Liver (tissue), 10 donors: ENCODE measurements around the gene CNPY4. TPM values are rescaled to one million over a fixed set of nuclear protein-coding genes. Genes with fewer than 3 reads are reported as not detected.
A peak's percentile ranks its signal among the peaks of the same experiment; 100 is the strongest.

Experiments used
- DNase-seq: peaks from one replicate; pipeline ENCODE4 v3.0.0-alpha.2; 2017; ENCODE audit warnings: low spot score
- H3K27ac ChIP-seq, 2 donors: one replicate each; pipeline ENCODE4 v1.7.0; 2013; ENCODE audit warnings: inconsistent platforms in 2 of 2, low read length in 2 of 2, control low read depth in 1 of 2, low read depth in 1 of 2, mild to moderate bottlenecking in 1 of 2
- H3K27me3 ChIP-seq, 4 donors: one replicate each; pipeline versions ENCODE4 v1.6.1 to v1.7.0; 2013; ENCODE audit warnings: low read length in 3 of 4, inconsistent platforms in 1 of 4, mild to moderate bottlenecking in 1 of 4, moderate library complexity in 1 of 4; ENCODE audit not compliant: control insufficient read depth in 4 of 4, insufficient read depth in 4 of 4
- H3K36me3 ChIP-seq, 4 donors: one replicate each; pipeline versions ENCODE4 v1.6.1 to v1.7.0; 2013; ENCODE audit warnings: low read length in 3 of 4, mild to moderate bottlenecking in 3 of 4, low read depth in 1 of 4, moderate library complexity in 1 of 4; ENCODE audit not compliant: control insufficient read depth in 4 of 4, insufficient read depth in 3 of 4
- H3K4me1 ChIP-seq, 4 donors: one replicate each; pipeline versions ENCODE4 v1.6.1 to v1.7.0; 2013; ENCODE audit warnings: low read length in 3 of 4, mild to moderate bottlenecking in 3 of 4, moderate library complexity in 1 of 4; ENCODE audit not compliant: control insufficient read depth in 4 of 4, insufficient read depth in 4 of 4
- H3K4me3 ChIP-seq, 3 donors: one replicate each; pipeline versions ENCODE4 v1.6.1 to v1.7.0; 2013; ENCODE audit warnings: low read length in 3 of 3, control low read depth in 1 of 3, low read depth in 1 of 3, mild to moderate bottlenecking in 1 of 3
- H3K9ac ChIP-seq, 2 donors: one replicate each; pipeline ENCODE4 v1.7.0; 2013; ENCODE audit warnings: low read length in 2 of 2, mild to moderate bottlenecking in 2 of 2, moderate library complexity in 2 of 2, control low read depth in 1 of 2, low read depth in 1 of 2
- H3K9me3 ChIP-seq, 4 donors: one replicate each; pipeline versions ENCODE4 v1.6.1 to v1.7.0; 2013; ENCODE audit warnings: low read length in 3 of 4; ENCODE audit not compliant: control insufficient read depth in 4 of 4
- ATF3 ChIP-seq: IDR thresholded peaks from 2 replicates; pipeline ENCODE4 v1.6.1; 2016; ENCODE audit warnings: antibody characterized with exemption
- CTCF ChIP-seq: fragments of 150-350 bp; IDR thresholded peaks from 2 replicates; pipeline ENCODE4 v1.5.1; 2017; ENCODE audit warnings: improper control_type of control experiment, low read depth, low read length; ENCODE audit not compliant: missing input control
- EGR1 ChIP-seq, 2 donors: IDR thresholded peaks; 2 replicates each; pipeline ENCODE4 v1.6.1; 2016 to 2018; ENCODE audit warnings: antibody characterized with exemption in 2 of 2, low read depth in 2 of 2
- FOXA2 ChIP-seq: IDR thresholded peaks from 2 replicates; pipeline ENCODE4 v1.6.1; 2016; ENCODE audit warnings: antibody characterized with exemption
- HNF4A ChIP-seq, 2 donors: conservative IDR thresholded peaks; 2 replicates each; pipeline ENCODE4 v1.6.1; 2016; ENCODE audit warnings: antibody characterized with exemption in 2 of 2, mild to moderate bottlenecking in 2 of 2
- HNF4G ChIP-seq: IDR thresholded peaks from 2 replicates; pipeline ENCODE4 v1.6.1; 2016; ENCODE audit warnings: antibody characterized with exemption
- MAX ChIP-seq: IDR thresholded peaks from 2 replicates; pipeline ENCODE4 v1.6.1; 2016; ENCODE audit warnings: antibody characterized with exemption
- NR2F2 ChIP-seq: IDR thresholded peaks from 2 replicates; pipeline ENCODE4 v1.6.1; 2016; ENCODE audit warnings: antibody characterized with exemption
- RAD21 ChIP-seq, 2 donors: IDR thresholded peaks; 2 replicates each; pipeline ENCODE4 v1.6.1; 2016; ENCODE audit warnings: antibody characterized with exemption in 2 of 2, mild to moderate bottlenecking in 2 of 2
- ZBTB33 ChIP-seq: IDR thresholded peaks from 2 replicates; pipeline ENCODE4 v1.6.1; 2016; ENCODE audit warnings: antibody characterized with exemption
- WGBS: extraction: QIAGEN DNeasy Blood & Tissue Kit; methylation state at CpG from one replicate; pipeline ENCODE4 v1.1.7; 2013; 5-methylcytosine and 5-hydroxymethylcytosine counted together
- polyA plus RNA-seq, 2 donors: library from polyadenylated mRNA; stranded (reverse) in 1 of 2; unstranded in 1 of 2; fragments of 200-250 nt in 1 of 2; fragments of >200 nt in 1 of 2; fragmentation: Nextera tagmentation in 1 of 2; extraction: Ambion mirVana in 1 of 2; gene quantifications; one replicate each; pipeline versions ENCODE4 v1.2.1 to v1.2.3, GENCODE V29; 2013 to 2015
- small RNA-seq: library from RNA; depleted of rRNA; stranded (forward); fragments of <200 nt; gene quantifications from one replicate; pipeline ENCODE3, GENCODE V24; 2014
- total RNA-seq, 2 donors: library from RNA; depleted of rRNA; stranded (reverse); fragments of >200 nt; gene quantifications; one replicate each; pipeline ENCODE4 v1.2.3, GENCODE V29; 2014
- donor health status: healthy.
- donor health status: healthy.
- donor health status: healthy.
- donor health status: healthy.
- donor health status: healthy.

CNPY4 gene
- total and polyA plus RNA-seq, 4 donors, result 1.9 to 11.9 (median 3.8) TPM

DNA sequence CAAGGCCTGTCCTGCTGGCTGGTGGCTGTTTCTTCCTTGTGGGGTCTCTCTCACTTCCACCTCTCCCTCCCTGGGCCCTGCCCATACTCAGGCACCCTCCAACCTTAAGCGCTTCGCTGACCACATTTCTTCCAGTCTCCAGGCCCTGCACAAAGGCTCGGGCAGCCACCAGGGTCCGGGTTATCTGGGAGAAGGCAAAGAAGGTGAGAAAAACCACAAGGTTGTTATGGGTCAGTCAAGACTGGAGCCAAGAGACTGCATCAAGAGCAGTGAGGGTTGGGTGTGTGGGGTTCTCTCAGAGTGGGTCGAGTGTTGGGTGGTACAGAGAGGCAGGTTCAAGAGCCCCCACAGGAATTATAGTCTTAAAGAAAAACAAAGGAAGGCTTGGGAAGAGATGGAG is 55.1 kb downstream of the CNPY4 start:
- Histone ChIP-seq H3K9me3 (no peaks in the 10 kb centered on the region), H3K4me3 (no peak overlapping the region), H3K4me1 (peaks cover 0 to 12% (median 7%) of the 10 kb centered on the region in 4 donors), H3K27ac (no peak overlapping the region), H3K36me3 (no peaks in the 10 kb centered on the region), H3K27me3 (peaks cover 0 to 3% (median 2%) of the 10 kb centered on the region in 4 donors), H3K9ac (no peak overlapping the region)
- TF ChIP-seq MAX (no peak), HNF4G (no peak), HNF4A (conservative IDR thresholded peaks at IDR 0.05) (no peak), CTCF (no peak), NR2F2 (no peak), EGR1 (IDR thresholded peaks at IDR 0.05; ENCODE audit: low read depth in 2 of 2) (no peak), FOXA2 (no peak), ATF3 (no peak), RAD21 (IDR thresholded peaks at IDR 0.05) (no peak), ZBTB33 (no peak)
- no peak for DNase-seq
- WGBS, result 93% methylated on average over 5 of the region's 5 CpGs

Small RNA genes lying within 50 kb of the gene (small RNA-seq; reads per million reads assigned to genes)
- gene MIR106B (97.8 reads per million, percentile 98 among the genes with 10 or more reads in this experiment), gene MIR25 (920 reads per million, percentile 99 among the genes with 10 or more reads in this experiment), gene MIR93 (299 reads per million, percentile 98 among the genes with 10 or more reads in this experiment)

Other genes starting within 250 kb of the CNPY4 start
- gene OR2AE1, start 242.6 kb upstream of the CNPY4 start, total RNA-seq, result under 1 TPM in 1 of 2 donors, not detected in 1; 0.25 TPM
- gene OR2AE1, start 242.6 kb upstream of the CNPY4 start, polyA plus RNA-seq, result not detected
- 10 to 100 TPM; 16.2 to 23.0 TPM for gene TRIM4, start 200.1 kb upstream of the CNPY4 start, total RNA-seq
- gene TRIM4, start 200.1 kb upstream of the CNPY4 start, polyA plus RNA-seq, result 10 to 100 TPM; 11.9 to 13.1 TPM
- under 1 TPM; 0.08 to 0.09 TPM for gene GJC3, start 190.0 kb upstream of the CNPY4 start, total RNA-seq
- 1 to 10 TPM in 1 of 2 donors, under 1 TPM in 1; 0.20 to 1.3 TPM for gene GJC3, start 190.0 kb upstream of the CNPY4 start, polyA plus RNA-seq
- gene AZGP1, start 143.6 kb upstream of the CNPY4 start, total RNA-seq, result 100 to 1,000 TPM in 1 of 2 donors, 10 to 100 TPM in 1; 99.5 to 952 TPM
- gene AZGP1, start 143.6 kb upstream of the CNPY4 start, polyA plus RNA-seq, result 1,000 to 10,000 TPM; 1,348 to 2,721 TPM
- 100 to 1,000 TPM in 1 of 2 donors, 10 to 100 TPM in 1; 20.5 to 117 TPM for gene ZKSCAN1, start 104.0 kb upstream of the CNPY4 start, total RNA-seq
- 10 to 100 TPM; 11.8 to 39.7 TPM for gene ZKSCAN1, start 104.0 kb upstream of the CNPY4 start, polyA plus RNA-seq
- gene ZSCAN21, start 69.9 kb upstream of the CNPY4 start, total RNA-seq, result 1 to 10 TPM; 8.5 to 8.6 TPM
- gene ZSCAN21, start 69.9 kb upstream of the CNPY4 start, polyA plus RNA-seq, result 1 to 10 TPM; 4.6 to 5.3 TPM
- 10 to 100 TPM; 14.0 to 18.2 TPM for gene ZNF3, start 37.9 kb upstream of the CNPY4 start, total RNA-seq
- 10 to 100 TPM; 10.2 to 10.4 TPM for gene ZNF3, start 37.9 kb upstream of the CNPY4 start, polyA plus RNA-seq
- 10 to 100 TPM; 28.7 to 30.8 TPM for gene COPS6, start 30.7 kb upstream of the CNPY4 start, total RNA-seq
- 10 to 100 TPM; 62.7 to 63.2 TPM for gene COPS6, start 30.7 kb upstream of the CNPY4 start, polyA plus RNA-seq
- 100 to 1,000 TPM in 1 of 2 donors, 10 to 100 TPM in 1; 20.6 to 143 TPM for gene MCM7, start 18.2 kb upstream of the CNPY4 start, total RNA-seq
- 10 to 100 TPM; 12.6 to 14.6 TPM for gene MCM7, start 18.2 kb upstream of the CNPY4 start, polyA plus RNA-seq
- 1 to 10 TPM; 4.6 to 5.5 TPM for gene AP4M1, start 18.0 kb upstream of the CNPY4 start, total RNA-seq
- 1 to 10 TPM; 3.3 to 4.9 TPM for gene AP4M1, start 18.0 kb upstream of the CNPY4 start, polyA plus RNA-seq
- gene TAF6, start 276 bp upstream of the CNPY4 start, total RNA-seq, result 10 to 100 TPM; 16.1 to 17.9 TPM
- 10 to 100 TPM in 1 of 2 donors, 1 to 10 TPM in 1; 8.9 to 16.3 TPM for gene TAF6, start 276 bp upstream of the CNPY4 start, polyA plus RNA-seq
- 1 to 10 TPM; 1.4 TPM for gene MBLAC1, start 7.3 kb downstream of the CNPY4 start, total RNA-seq
- gene MBLAC1, start 7.3 kb downstream of the CNPY4 start, polyA plus RNA-seq, result 1 to 10 TPM; 1.0 to 1.3 TPM
- gene LAMTOR4, start 29.3 kb downstream of the CNPY4 start, total RNA-seq, result 10 to 100 TPM; 28.4 to 39.8 TPM
- 100 to 1,000 TPM in 1 of 2 donors, 10 to 100 TPM in 1; 75.5 to 112 TPM for gene LAMTOR4, start 29.3 kb downstream of the CNPY4 start, polyA plus RNA-seq
- gene TRAPPC14, start 39.1 kb downstream of the CNPY4 start, total RNA-seq, result 1 to 10 TPM; 3.5 to 6.9 TPM
- 1 to 10 TPM; 2.8 to 9.7 TPM for gene TRAPPC14, start 39.1 kb downstream of the CNPY4 start, polyA plus RNA-seq
- under 1 TPM; 0.17 to 0.28 TPM for gene GAL3ST4, start 49.0 kb downstream of the CNPY4 start, total RNA-seq
- under 1 TPM; 0.18 to 0.57 TPM for gene GAL3ST4, start 49.0 kb downstream of the CNPY4 start, polyA plus RNA-seq
- gene GPC2, start 57.7 kb downstream of the CNPY4 start, total RNA-seq, result under 1 TPM; 0.33 to 0.79 TPM
- gene GPC2, start 57.7 kb downstream of the CNPY4 start, polyA plus RNA-seq, result under 1 TPM in 1 of 2 donors, not detected in 1; 0.14 TPM
- gene STAG3, start 58.3 kb downstream of the CNPY4 start, total RNA-seq, result 1 to 10 TPM in 1 of 2 donors, under 1 TPM in 1; 0.28 to 1.1 TPM
- gene STAG3, start 58.3 kb downstream of the CNPY4 start, polyA plus RNA-seq, result 1 to 10 TPM; 5.4 to 7.0 TPM
- under 1 TPM; 0.37 to 0.59 TPM for gene PVRIG, start 100.3 kb downstream of the CNPY4 start, total RNA-seq
- under 1 TPM; 0.58 to 0.81 TPM for gene PVRIG, start 100.3 kb downstream of the CNPY4 start, polyA plus RNA-seq
- not detected for gene SPDYE3, start 188.1 kb downstream of the CNPY4 start, total RNA-seq
- gene SPDYE3, start 188.1 kb downstream of the CNPY4 start, polyA plus RNA-seq, result 1 to 10 TPM in 1 of 2 donors, under 1 TPM in 1; 0.07 to 1.7 TPM
- 10 to 100 TPM in 1 of 2 donors, 1 to 10 TPM in 1; 6.0 to 50.8 TPM for gene PILRB, start 238.5 kb downstream of the CNPY4 start, total RNA-seq
- gene PILRB, start 238.5 kb downstream of the CNPY4 start, polyA plus RNA-seq, result 10 to 100 TPM; 12.2 to 16.5 TPM